Endothelial cell (in vitro differentiated cells): Measurements from ENCODE around the gene WDCP. TPM values are rescaled to one million over a fixed set of nuclear protein-coding genes. Genes with fewer than 3 reads are reported as not detected.
"Not testable (repeated sequence)": the region's sequence is repeated elsewhere in the genome, so short reads cannot be mapped to it uniquely, and the experiment has no call there.

ENCODE experiments used
- DNase-seq: peaks from one replicate; pipeline ENCODE4 v3.0.0; 2021; ENCODE audit warnings: low spot score
- H3K27ac Mint-ChIP-seq: one replicate; pipeline ENCODE4 v1.8.0; 2021; ENCODE audit warnings: mixed read lengths, inconsistent platforms; ENCODE audit not compliant: unreplicated experiment
- H3K27me3 Mint-ChIP-seq: one replicate; pipeline ENCODE4 v1.8.0; 2021; ENCODE audit warnings: mild to moderate bottlenecking, moderate library complexity, mixed read lengths, inconsistent platforms; ENCODE audit not compliant: unreplicated experiment
- H3K36me3 Mint-ChIP-seq: one replicate; pipeline ENCODE4 v1.8.0; 2021; ENCODE audit warnings: mild to moderate bottlenecking, low read depth, mixed read lengths, inconsistent platforms; ENCODE audit not compliant: unreplicated experiment
- H3K4me1 Mint-ChIP-seq: one replicate; pipeline ENCODE4 v1.8.0; 2021; ENCODE audit warnings: mild to moderate bottlenecking, mixed read lengths, inconsistent platforms; ENCODE audit not compliant: unreplicated experiment
- H3K4me3 Mint-ChIP-seq: one replicate; pipeline ENCODE4 v1.8.0; 2021; ENCODE audit warnings: mild to moderate bottlenecking, mixed read lengths, inconsistent platforms; ENCODE audit not compliant: unreplicated experiment
- H3K9me3 Mint-ChIP-seq: one replicate; pipeline ENCODE4 v1.8.0; 2021; ENCODE audit warnings: mixed read lengths, inconsistent platforms; ENCODE audit not compliant: unreplicated experiment
- total RNA-seq: library from RNA; stranded (reverse); fragmentation: NEBNext Ultra II Directional; extraction: Animal tissue kit (Norgen Biotek cat#: 25700); gene quantifications from one replicate; pipeline ENCODE4 v1.2.1, GENCODE V29; 2021; ENCODE audit not compliant: unreplicated experiment
- TF ChIP-seq, protein P1 (sequence below): fragments of 200-600 bp; sonication (generic); IDR thresholded peaks from one replicate; pipeline ENCODE4 v1.5.0; 2021; ENCODE audit warnings: antibody characterized with exemption; ENCODE audit not compliant: unreplicated experiment

The WDCP gene
- total RNA-seq, 1 donor from 2014 or later, result 13.4 TPM

DNA sequence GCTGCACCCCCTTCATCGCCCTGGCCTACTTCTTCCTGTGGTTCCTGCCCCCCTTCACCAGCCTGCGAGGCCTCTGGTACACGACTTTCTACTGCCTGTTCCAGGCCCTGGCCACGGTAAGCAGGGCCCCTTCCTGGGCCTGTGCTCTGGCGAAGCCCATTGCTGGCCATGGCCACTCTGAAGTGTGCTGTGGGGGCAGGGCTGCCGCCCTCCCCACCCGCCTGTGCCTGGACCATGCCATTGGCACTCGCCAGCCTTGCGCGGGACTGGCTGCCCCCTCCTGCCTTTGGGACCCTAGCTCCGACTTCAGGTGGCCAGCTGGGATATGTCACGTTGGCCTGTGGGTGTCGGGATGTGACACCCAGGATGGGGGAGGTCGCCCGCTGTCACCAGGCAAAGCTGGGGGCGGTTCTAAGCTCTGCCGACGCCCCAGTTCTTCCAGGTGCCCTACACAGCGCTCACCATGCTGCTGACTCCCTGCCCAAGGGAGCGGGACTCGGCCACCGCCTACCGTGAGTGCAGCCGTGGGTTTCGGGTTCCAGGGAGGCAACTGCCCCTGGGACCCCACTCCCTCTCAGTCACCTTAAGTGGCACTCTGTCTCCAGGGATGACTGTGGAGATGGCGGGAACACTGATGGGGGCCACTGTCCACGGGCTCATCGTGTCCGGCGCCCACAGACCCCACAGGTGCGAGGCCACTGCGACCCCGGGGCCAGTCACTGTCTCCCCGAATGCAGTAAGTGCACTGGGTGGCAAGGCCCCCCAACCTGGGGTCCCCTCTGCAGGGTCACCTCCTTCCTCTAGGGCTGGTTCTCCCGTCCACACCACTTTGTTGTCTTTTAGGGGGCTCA is 30.1 kb downstream of the WDCP start:
- peaks cover 8% of the 10 kb centered on the region for H3K4me1 Mint-ChIP-seq
- TF ChIP-seq, protein P1, sequence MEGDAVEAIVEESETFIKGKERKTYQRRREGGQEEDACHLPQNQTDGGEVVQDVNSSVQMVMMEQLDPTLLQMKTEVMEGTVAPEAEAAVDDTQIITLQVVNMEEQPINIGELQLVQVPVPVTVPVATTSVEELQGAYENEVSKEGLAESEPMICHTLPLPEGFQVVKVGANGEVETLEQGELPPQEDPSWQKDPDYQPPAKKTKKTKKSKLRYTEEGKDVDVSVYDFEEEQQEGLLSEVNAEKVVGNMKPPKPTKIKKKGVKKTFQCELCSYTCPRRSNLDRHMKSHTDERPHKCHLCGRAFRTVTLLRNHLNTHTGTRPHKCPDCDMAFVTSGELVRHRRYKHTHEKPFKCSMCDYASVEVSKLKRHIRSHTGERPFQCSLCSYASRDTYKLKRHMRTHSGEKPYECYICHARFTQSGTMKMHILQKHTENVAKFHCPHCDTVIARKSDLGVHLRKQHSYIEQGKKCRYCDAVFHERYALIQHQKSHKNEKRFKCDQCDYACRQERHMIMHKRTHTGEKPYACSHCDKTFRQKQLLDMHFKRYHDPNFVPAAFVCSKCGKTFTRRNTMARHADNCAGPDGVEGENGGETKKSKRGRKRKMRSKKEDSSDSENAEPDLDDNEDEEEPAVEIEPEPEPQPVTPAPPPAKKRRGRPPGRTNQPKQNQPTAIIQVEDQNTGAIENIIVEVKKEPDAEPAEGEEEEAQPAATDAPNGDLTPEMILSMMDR, result no peak
- H3K4me3 Mint-ChIP-seq, result no peak overlapping the region
- no peak overlapping the region for H3K27ac Mint-ChIP-seq
- no peak for DNase-seq
- H3K27me3 Mint-ChIP-seq, result peaks cover 7% of the 10 kb centered on the region
- no peaks in the 10 kb centered on the region for H3K9me3 Mint-ChIP-seq
- no peaks in the 10 kb centered on the region for H3K36me3 Mint-ChIP-seq

DNA sequence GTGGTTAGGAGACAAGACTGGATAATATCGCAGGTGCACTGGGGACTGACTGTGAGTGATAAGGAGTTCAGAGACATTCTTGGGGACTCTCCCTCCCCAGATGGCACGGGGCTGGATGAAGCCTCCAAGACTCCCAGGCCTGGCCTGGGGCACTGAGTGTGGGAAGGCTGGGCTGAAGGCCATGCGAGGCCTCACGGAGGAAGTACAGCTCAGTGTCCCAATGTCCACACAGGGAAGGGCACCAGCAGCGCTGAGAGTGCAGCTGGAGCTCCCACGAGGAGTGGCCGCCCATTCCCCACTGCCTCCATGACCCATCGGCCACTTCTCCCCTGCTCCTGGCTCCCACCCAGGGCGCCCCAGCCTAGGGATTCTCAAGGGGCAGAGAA is 30.8 kb downstream of the WDCP start:
- TF ChIP-seq, protein P1, result no peak

DNA sequence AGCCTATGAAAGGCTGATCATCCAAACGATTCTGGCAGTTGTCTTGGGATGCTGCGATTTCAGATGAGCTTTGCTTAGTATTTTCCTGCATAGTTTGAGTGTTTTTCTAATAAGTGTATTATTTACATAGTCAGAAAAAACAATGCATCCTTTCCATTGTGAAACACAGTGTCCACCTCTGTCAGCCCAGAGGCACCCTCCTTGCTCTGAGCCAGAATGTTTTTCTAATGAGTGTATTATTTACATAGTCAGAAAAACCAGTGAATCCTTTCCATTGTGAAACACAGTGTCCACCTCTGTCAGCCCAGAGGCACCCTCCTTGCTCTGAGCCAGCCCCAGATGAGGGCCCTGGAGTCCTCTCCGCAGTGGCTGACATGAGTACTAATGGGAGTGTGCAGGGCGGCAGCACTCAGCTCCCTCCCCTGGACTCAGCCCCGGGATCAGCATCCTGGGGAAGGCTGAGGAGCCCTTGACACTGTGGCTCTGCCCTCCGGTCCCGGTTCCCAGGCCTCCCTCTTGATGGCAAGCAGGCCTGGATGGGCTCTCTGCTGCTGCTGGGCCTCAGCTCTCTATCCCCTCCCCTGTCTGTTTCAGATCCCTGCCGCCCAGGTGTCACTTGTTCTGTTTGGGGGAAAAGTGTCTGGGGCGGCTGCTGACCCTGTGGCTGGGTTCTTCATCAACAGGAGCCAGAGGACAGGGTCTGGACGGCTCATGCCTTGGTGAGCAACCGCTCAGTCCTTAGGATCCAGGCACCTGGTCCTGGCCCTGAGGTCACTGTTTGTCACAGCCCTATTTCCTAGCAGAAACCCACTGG is 31.4 kb downstream of the WDCP start:
- H3K4me3 Mint-ChIP-seq, result no peak overlapping the region
- peaks cover 15% of the 10 kb centered on the region for H3K4me1 Mint-ChIP-seq
- TF ChIP-seq, protein P1, result no peak
- no peaks in the 10 kb centered on the region for H3K36me3 Mint-ChIP-seq
- DNase-seq, result no peak
- H3K27ac Mint-ChIP-seq, result no peak overlapping the region
- H3K27me3 Mint-ChIP-seq, result peaks cover 9% of the 10 kb centered on the region
- H3K9me3 Mint-ChIP-seq, result no peaks in the 10 kb centered on the region

More for the DNA sequence above, 30.8 kb downstream of the WDCP start:
- Mint-ChIP-seq H3K4me3 (no peak overlapping the region), H3K4me1 (peaks cover 13% of the 10 kb centered on the region), H3K27me3 (peaks cover 10% of the 10 kb centered on the region), H3K9me3 (no peaks in the 10 kb centered on the region), H3K36me3 (no peaks in the 10 kb centered on the region), H3K27ac (no peak overlapping the region)
- DNase-seq, result no peak

DNA sequence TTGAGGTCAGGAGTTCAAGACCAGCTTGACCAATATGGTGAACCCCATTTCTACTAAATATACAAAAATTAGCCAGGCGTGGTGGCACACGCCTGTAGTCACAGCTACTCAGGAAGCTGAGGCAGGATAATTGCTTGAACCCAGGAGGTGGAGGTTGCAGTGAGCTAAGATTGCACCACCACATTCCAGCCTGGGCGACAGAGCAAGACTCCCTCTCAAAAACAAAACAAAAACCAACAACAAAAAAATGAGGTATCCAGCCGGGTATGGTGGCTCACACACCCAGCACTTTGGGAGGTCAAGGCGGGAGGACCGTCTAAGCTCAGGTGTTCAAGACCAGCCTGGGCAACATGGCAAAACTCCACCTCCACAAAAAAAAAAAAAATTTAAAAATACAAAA is 32.3 kb downstream of the WDCP start:
- H3K27ac Mint-ChIP-seq, DNase-seq, H3K4me3 Mint-ChIP-seq, H3K9me3 Mint-ChIP-seq, H3K36me3 Mint-ChIP-seq, H3K27me3 Mint-ChIP-seq: not testable (repeated sequence)
- H3K4me1 Mint-ChIP-seq, result peaks cover 15% of the 10 kb centered on the region

DNA sequence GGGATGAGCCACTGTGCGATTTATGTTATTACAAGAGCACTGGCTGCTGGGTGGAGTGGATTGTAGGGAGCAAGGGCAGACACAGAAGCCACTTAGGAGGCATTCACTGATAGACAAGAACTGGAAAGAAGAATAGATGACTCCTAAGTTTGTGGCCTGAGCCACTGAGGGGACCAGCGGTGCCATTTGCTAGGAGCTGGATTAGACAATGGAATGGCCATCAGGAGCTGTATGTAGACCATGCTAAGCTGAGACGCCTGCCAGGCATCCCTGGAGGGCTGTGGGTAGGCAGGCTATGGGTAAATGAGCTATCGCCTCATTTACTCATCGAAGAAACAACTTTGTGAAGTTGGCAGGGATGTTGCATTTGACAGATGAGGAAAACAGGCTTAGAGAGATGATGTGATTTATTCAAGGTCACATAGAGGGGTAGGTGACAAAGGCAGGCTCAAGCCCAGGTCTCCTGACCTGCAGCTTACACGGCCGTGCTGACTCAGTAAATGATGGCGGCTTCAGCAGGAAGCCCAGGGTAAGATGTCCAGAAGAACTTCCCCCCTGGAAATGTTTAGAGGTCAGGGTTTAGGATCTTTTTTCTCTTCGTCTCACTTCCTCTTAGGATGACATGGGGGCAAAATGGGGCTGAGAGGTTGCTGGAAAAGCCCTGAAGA is 34.5 kb downstream of the WDCP start:
- TF ChIP-seq, protein P1, result no peak
- no peak overlapping the region for H3K4me3 Mint-ChIP-seq

More for the DNA sequence above, 34.5 kb downstream of the WDCP start:
- Mint-ChIP-seq H3K9me3 (no peaks in the 10 kb centered on the region), H3K36me3 (no peaks in the 10 kb centered on the region), H3K27me3 (peaks cover 8% of the 10 kb centered on the region), H3K4me1 (peaks cover 15% of the 10 kb centered on the region), H3K27ac (no peak overlapping the region)
- DNase-seq, result no peak
